ENCODE measurements around the gene TCF12. TPM values are rescaled to one million over a fixed set of nuclear protein-coding genes. Genes with fewer than 3 reads are reported as not detected.

TCF12 gene
- total RNA-seq, 4 donors from 2014 or later: 105 to 446 (median 180) TPM

DNA sequence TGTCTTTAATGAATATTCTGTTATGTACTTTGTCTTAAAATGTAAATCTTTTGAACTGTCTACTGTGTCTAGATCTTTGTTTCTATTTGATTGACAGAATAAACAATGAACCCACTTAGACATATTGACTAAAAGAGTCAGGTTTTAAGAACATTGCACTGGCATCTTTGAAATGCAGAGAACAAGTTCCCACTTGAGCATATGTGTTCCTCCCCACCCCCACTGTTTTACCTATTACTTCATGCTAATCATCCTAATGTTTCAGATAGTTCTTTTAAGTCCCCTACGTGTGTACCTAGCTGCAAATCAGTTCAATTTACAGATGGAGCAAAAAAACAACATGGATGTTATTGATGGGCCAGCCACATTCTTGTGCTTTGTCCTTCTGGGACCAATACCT is 11.7 kb upstream of the TCF12 start:
- no peak for DNase-seq
- Histone ChIP-seq H3K4me3 (no peak overlapping the region), H3K27ac (no peak overlapping the region), H3K9me3 (no peaks in the 10 kb centered on the region), H3K4me1 (peaks cover 0 to 3% (median 0%) of the 10 kb centered on the region in 4 donors), H3K36me3 (no peaks in the 10 kb centered on the region), H3K27me3 (no peaks in the 10 kb centered on the region)
- in situ Hi-C loops (cut with MboI; ENCODE audit: low pct_ligation_motif_present in 1 of 4, low pct_unique_long_range_greater_than_20kb in 1 of 4, low sequenced_read_pairs in 3 of 4) (loop anchor here in 1 of 4 donors (25.0 kb wide), 1 partner anchor 231 kb away; no protein-coding TSS in a partner anchor), intact Hi-C loops (cut with DNase I; ENCODE audit: low total_unique reads) (no loop called here)
- TF ChIP-seq POLR2AphosphoS5 (IDR thresholded peaks at IDR 0.05) (no peak), POLR2A (IDR thresholded peaks at IDR 0.05) (no peak), EP300 (IDR thresholded peaks at IDR 0.05; ENCODE audit: low read depth) (no peak)
- TF ChIP-seq, protein P1, sequence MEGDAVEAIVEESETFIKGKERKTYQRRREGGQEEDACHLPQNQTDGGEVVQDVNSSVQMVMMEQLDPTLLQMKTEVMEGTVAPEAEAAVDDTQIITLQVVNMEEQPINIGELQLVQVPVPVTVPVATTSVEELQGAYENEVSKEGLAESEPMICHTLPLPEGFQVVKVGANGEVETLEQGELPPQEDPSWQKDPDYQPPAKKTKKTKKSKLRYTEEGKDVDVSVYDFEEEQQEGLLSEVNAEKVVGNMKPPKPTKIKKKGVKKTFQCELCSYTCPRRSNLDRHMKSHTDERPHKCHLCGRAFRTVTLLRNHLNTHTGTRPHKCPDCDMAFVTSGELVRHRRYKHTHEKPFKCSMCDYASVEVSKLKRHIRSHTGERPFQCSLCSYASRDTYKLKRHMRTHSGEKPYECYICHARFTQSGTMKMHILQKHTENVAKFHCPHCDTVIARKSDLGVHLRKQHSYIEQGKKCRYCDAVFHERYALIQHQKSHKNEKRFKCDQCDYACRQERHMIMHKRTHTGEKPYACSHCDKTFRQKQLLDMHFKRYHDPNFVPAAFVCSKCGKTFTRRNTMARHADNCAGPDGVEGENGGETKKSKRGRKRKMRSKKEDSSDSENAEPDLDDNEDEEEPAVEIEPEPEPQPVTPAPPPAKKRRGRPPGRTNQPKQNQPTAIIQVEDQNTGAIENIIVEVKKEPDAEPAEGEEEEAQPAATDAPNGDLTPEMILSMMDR (IDR thresholded peaks at IDR 0.05): no peak
- 84 to 100% methylated on average over 1 of the region's 1 CpG for whole genome bisulfite sequencing, 2 donors (ENCODE audit: low coverage in 1 of 2)

DNA sequence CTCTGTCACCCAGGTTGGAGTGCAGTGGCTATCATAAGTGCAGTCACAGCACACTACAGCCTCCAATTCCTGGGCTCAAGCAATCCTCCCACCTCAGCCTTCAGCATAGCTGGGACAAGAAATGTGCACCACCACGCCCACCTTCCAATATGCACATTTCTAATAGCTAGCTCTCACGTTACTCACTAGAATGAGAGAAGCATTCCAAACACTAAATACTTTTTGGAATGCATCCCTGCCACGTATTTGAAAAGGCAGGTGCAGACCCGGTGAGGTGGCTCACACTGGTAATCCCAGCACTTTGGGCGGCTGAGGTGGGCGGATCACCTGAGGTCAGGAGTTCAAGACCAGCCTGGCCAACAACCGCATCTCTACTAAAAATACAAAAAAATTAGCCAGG is 7.6 kb upstream of the TCF12 start:
- intact Hi-C loops (cut with DNase I; ENCODE audit: low total_unique reads): no loop called here
- no peaks in the 10 kb centered on the region for H3K27me3 ChIP-seq
- no peak for TF ChIP-seq POLR2AphosphoS5 (IDR thresholded peaks at IDR 0.05)
- TF ChIP-seq, protein P1 (IDR thresholded peaks at IDR 0.05): no peak
- no peak for TF ChIP-seq EP300 (IDR thresholded peaks at IDR 0.05; ENCODE audit: low read depth)
- no peak for TF ChIP-seq POLR2A (IDR thresholded peaks at IDR 0.05)
- in situ Hi-C loops (cut with MboI; ENCODE audit: low pct_ligation_motif_present in 1 of 4, low pct_unique_long_range_greater_than_20kb in 1 of 4, low sequenced_read_pairs in 3 of 4): loop anchor here in 1 of 4 donors (25.0 kb wide), 1 partner anchor 226 kb away; no protein-coding TSS in a partner anchor
- WGBS, 2 donors (ENCODE audit: low coverage in 1 of 2): 81 to 96% methylated on average over 5 to 7 of the region's 7 CpGs
- H3K27ac ChIP-seq: no peak overlapping the region
- DNase-seq: no peak
- peaks cover 0 to 3% (median 0%) of the 10 kb centered on the region in 4 donors for H3K4me1 ChIP-seq
- H3K36me3 ChIP-seq: no peaks in the 10 kb centered on the region
- H3K4me3 ChIP-seq: no peak overlapping the region
- H3K9me3 ChIP-seq: no peaks in the 10 kb centered on the region

DNA sequence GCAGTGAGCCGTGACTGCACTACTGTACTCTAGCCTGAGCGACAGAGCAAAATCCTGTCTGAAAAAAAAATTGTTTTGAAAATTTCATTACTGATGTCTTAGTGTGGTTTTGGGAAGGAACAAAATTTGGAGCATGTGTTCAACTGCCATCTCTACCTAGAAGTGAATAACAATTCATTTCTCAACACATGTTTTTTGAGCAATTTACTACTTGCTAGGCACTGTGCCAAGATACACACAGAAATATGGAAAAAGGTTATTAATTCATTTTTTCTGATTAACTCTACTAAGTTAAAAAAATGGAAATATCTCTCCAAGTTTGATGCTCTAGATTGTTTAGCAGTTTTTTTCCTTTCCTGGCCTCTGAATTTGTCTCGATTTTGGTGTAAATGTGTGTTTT is 5.2 kb upstream of the TCF12 start:
- Histone ChIP-seq H3K27me3 (no peaks in the 10 kb centered on the region), H3K4me1 (peaks cover 0 to 12% (median 11%) of the 10 kb centered on the region in 4 donors), H3K27ac (no peak overlapping the region), H3K4me3 (no peak overlapping the region), H3K9me3 (no peaks in the 10 kb centered on the region), H3K36me3 (no peaks in the 10 kb centered on the region)
- DNase-seq: no peak
- in situ Hi-C loops (cut with MboI; ENCODE audit: low pct_ligation_motif_present in 1 of 4, low pct_unique_long_range_greater_than_20kb in 1 of 4, low sequenced_read_pairs in 3 of 4): loop anchor here in 1 of 4 donors (25.0 kb wide), 1 partner anchor 224 kb away; no protein-coding TSS in a partner anchor
- TF ChIP-seq POLR2A (IDR thresholded peaks at IDR 0.05) (no peak), POLR2AphosphoS5 (IDR thresholded peaks at IDR 0.05) (no peak), EP300 (IDR thresholded peaks at IDR 0.05; ENCODE audit: low read depth) (no peak)
- TF ChIP-seq, protein P1 (IDR thresholded peaks at IDR 0.05): no peak
- 91 to 96% methylated on average over 3 of the region's 3 CpGs for WGBS, 2 donors (ENCODE audit: low coverage in 1 of 2)
- intact Hi-C loops (cut with DNase I; ENCODE audit: low total_unique reads): no loop called here

DNA sequence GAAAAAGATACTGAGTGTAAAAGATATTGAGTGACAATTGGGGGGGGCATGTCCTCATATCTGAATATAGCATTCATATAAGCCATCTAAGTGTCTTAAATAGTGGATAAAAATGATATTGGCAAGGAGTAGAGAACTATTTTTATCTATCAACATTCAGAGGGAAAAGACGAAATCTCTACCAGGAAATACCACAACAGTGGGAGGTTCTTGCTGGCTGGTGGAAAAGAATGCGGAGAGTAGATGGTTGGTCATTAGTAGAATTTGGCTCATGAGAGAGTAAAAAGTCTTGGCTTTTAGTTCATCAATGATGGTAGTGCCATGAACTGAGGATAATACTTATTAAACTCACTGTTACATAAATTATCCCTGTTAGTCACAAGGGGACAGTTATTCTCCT is 4.8 kb upstream of the TCF12 start:
- intact Hi-C loops (cut with DNase I; ENCODE audit: low total_unique reads) (no loop called here), in situ Hi-C loops (cut with MboI; ENCODE audit: low pct_ligation_motif_present in 1 of 4, low pct_unique_long_range_greater_than_20kb in 1 of 4, low sequenced_read_pairs in 3 of 4) (loop anchor here in 1 of 4 donors (25.0 kb wide), 1 partner anchor 224 kb away; no protein-coding TSS in a partner anchor)
- no peaks in the 10 kb centered on the region for H3K27me3 ChIP-seq

More for the DNA sequence above, 4.8 kb upstream of the TCF12 start:
- Histone ChIP-seq H3K36me3 (no peaks in the 10 kb centered on the region), H3K9me3 (no peaks in the 10 kb centered on the region), H3K4me1 (peaks cover 0 to 12% (median 11%) of the 10 kb centered on the region in 4 donors), H3K4me3 (no peak overlapping the region), H3K27ac (no peak overlapping the region)
- TF ChIP-seq, protein P1 (IDR thresholded peaks at IDR 0.05): no peak
- no peak for TF ChIP-seq EP300 (IDR thresholded peaks at IDR 0.05; ENCODE audit: low read depth)
- TF ChIP-seq POLR2A (IDR thresholded peaks at IDR 0.05): no peak
- no peak for TF ChIP-seq POLR2AphosphoS5 (IDR thresholded peaks at IDR 0.05)
- WGBS, 2 donors (ENCODE audit: low coverage in 1 of 2): 70 to 86% methylated on average over 2 of the region's 2 CpGs
- no peak for DNase-seq

All from transverse colon (tissue), 4 donors.